H1 (cell line): Measurements from ENCODE around the gene ADPRM. TPM values are rescaled to one million over a fixed set of nuclear protein-coding genes. Genes with fewer than 3 reads are reported as not detected.

Experiments used
- CTCF ChIA-PET: fragments of 300-600 bp; sonication (Branson Sonifier 250); formaldehyde crosslinking; loops from one replicate; lab custom pipeline; 2021; ENCODE audit not compliant: partially characterized antibody; lab: Charles Lee
- POLR2A ChIA-PET: fragments of 300-600 bp; sonication (Branson Sonifier 250); formaldehyde crosslinking; loops from one replicate; lab custom pipeline; 2021; ENCODE audit warnings: inconsistent platforms; ENCODE audit not compliant: partially characterized antibody; lab: Charles Lee
- DNase-seq, 2 experiments: peaks; one replicate each; pipeline versions ENCODE4 v3.0.0 to v3.0.0-alpha.2; 2010 to 2022; ENCODE audit warnings: low spot score in 2 of 2, low read depth in 1 of 2, mixed read lengths in 1 of 2
- FAIRE-seq: peaks from 2 replicates; lab custom pipeline; 2011; peaks lifted over from hg19 to GRCh38; lab: Jason Lieb, UNC
- H2AFZ ChIP-seq: 2 replicates; pipeline ENCODE4 v1.8.1; 2012; ENCODE audit warnings: low read length, inconsistent platforms
- H2AK5ac ChIP-seq: 2 replicates; pipeline ENCODE4 v1.6.1; 2013; ENCODE audit warnings: low read depth, low read length
- H2BK120ac ChIP-seq: replicated peaks from 2 replicates; pipeline ENCODE3; 2013; ENCODE audit warnings: low read depth, low read length, inconsistent platforms
- H2BK12ac ChIP-seq: 2 replicates; pipeline ENCODE4 v1.6.1; 2013; ENCODE audit warnings: low read depth, low read length
- H2BK15ac ChIP-seq: 2 replicates; pipeline ENCODE4 v1.6.1; 2013; ENCODE audit warnings: low read length
- H2BK20ac ChIP-seq: 2 replicates; pipeline ENCODE4 v1.6.1; 2013; ENCODE audit warnings: low read length
- H2BK5ac ChIP-seq: 2 replicates; pipeline ENCODE4 v1.6.1; 2013; ENCODE audit warnings: low read depth, low read length
- H3K14ac ChIP-seq: 2 replicates; pipeline ENCODE4 v1.6.1; 2013; ENCODE audit warnings: inconsistent platforms; ENCODE audit not compliant: insufficient read length
- H3K18ac ChIP-seq: 2 replicates; pipeline ENCODE4 v1.6.1; 2013; ENCODE audit warnings: low read length; ENCODE audit errors: extremely low read depth
- H3K23ac ChIP-seq: 2 replicates; pipeline ENCODE4 v1.6.1; 2013; ENCODE audit warnings: inconsistent platforms; ENCODE audit not compliant: insufficient read length
- H3K23me2 ChIP-seq: 2 replicates; pipeline ENCODE4 v1.6.1; 2013; ENCODE audit warnings: low read depth, low read length
- H3K27ac ChIP-seq: 2 replicates; pipeline ENCODE4 v1.6.1; 2011; ENCODE audit warnings: low read depth, low read length, inconsistent platforms
- H3K27me3 ChIP-seq, 4 experiments: replicated peaks in 1 of 4; 1 replicate in 1 of 4; 2 replicates in 3 of 4; pipeline versions ENCODE4 v1.6.1 to v1.8.1; 2011 to 2013; ENCODE audit warnings: low read length in 3 of 4, mild to moderate bottlenecking in 3 of 4, inconsistent platforms in 2 of 4, mixed read lengths in 2 of 4, moderate library complexity in 1 of 4; ENCODE audit not compliant: control insufficient read depth in 3 of 4, insufficient read depth in 3 of 4; ENCODE audit errors: extremely low read depth in 1 of 4
- H3K36me3 ChIP-seq, 4 experiments: 2 replicates each; pipeline versions ENCODE4 v1.6.1 to v1.8.1; 2011 to 2013; ENCODE audit warnings: mild to moderate bottlenecking in 4 of 4, low read length in 3 of 4, moderate library complexity in 2 of 4, control low read depth in 1 of 4, inconsistent platforms in 1 of 4; ENCODE audit not compliant: insufficient read depth in 4 of 4, control insufficient read depth in 2 of 4
- H3K4ac ChIP-seq: replicated peaks from 2 replicates; pipeline ENCODE3; 2013; ENCODE audit warnings: low read length, low read depth, mixed read lengths, inconsistent platforms; ENCODE audit not compliant: insufficient read length
- H3K4me1 ChIP-seq, 4 experiments: replicated peaks in 1 of 4; 1 replicate in 1 of 4; 2 replicates in 3 of 4; pipeline versions ENCODE4 v1.6.1 to v1.8.1; 2011 to 2013; ENCODE audit warnings: low read length in 3 of 4, inconsistent platforms in 2 of 4, mixed read lengths in 1 of 4; ENCODE audit not compliant: insufficient read depth in 4 of 4, control insufficient read depth in 3 of 4
- H3K4me2 ChIP-seq, 2 experiments: 2 replicates each; pipeline versions ENCODE4 v1.6.1 to v1.8.1; 2011 to 2013; ENCODE audit warnings: low read depth in 2 of 2, low read length in 2 of 2, control low read depth in 1 of 2, inconsistent platforms in 1 of 2, mild to moderate bottlenecking in 1 of 2; ENCODE audit not compliant: insufficient read depth in 1 of 2
- H3K4me3 ChIP-seq, 4 experiments: fragments of 200-600, 300-600 bp in 1 of 4; sonication (generic), shearing (Covaris generic), sonication (Bioruptor Twin) in 1 of 4; 2 replicates each; pipeline versions ENCODE4 v1.5.1 to v1.8.1; 2011 to 2016; ENCODE audit warnings: low read length in 4 of 4, low read depth in 3 of 4, control low read depth in 2 of 4, inconsistent platforms in 2 of 4, mild to moderate bottlenecking in 2 of 4, mixed read lengths in 1 of 4, moderate library complexity in 1 of 4; ENCODE audit not compliant: insufficient read depth in 2 of 4; ENCODE audit errors: extremely low read depth in 1 of 4
- H3K56ac ChIP-seq: replicated peaks from 2 replicates; pipeline ENCODE3; 2013; ENCODE audit warnings: low read depth, mild to moderate bottlenecking, mixed read lengths, low read length, inconsistent platforms; ENCODE audit not compliant: insufficient read length
- H3K79me1 ChIP-seq: 2 replicates; pipeline ENCODE4 v1.6.1; 2013; ENCODE audit warnings: low read depth, low read length, control low read depth
- H3K79me2 ChIP-seq, 2 experiments: 2 replicates each; pipeline versions ENCODE4 v1.6.1 to v1.8.1; 2012 to 2013; ENCODE audit warnings: low read length in 2 of 2, mild to moderate bottlenecking in 2 of 2, inconsistent platforms in 1 of 2; ENCODE audit not compliant: insufficient read depth in 2 of 2, control insufficient read depth in 1 of 2
- H3K9ac ChIP-seq, 4 experiments: replicated peaks in 1 of 4; 1 replicate in 1 of 4; 2 replicates in 3 of 4; pipeline versions ENCODE4 v1.6.1 to v1.8.1; 2011 to 2013; ENCODE audit warnings: low read depth in 3 of 4, low read length in 3 of 4, control low read depth in 2 of 4, mild to moderate bottlenecking in 2 of 4, moderate library complexity in 2 of 4, inconsistent platforms in 1 of 4; ENCODE audit errors: extremely low read depth in 1 of 4
- H3K9me3 ChIP-seq, 2 experiments: 2 replicates each; pipeline versions ENCODE4 v1.6.1 to v1.8.1; 2012 to 2013; ENCODE audit warnings: mild to moderate bottlenecking in 2 of 2, moderate library complexity in 2 of 2, control low read depth in 1 of 2, inconsistent platforms in 1 of 2, low read depth in 1 of 2, low read length in 1 of 2, mixed read lengths in 1 of 2; ENCODE audit not compliant: insufficient read depth in 2 of 2
- H4K20me1 ChIP-seq, 2 experiments: replicated peaks in 1 of 2; 2 replicates each; pipeline versions ENCODE3 to v1.8.1; 2011 to 2013; ENCODE audit warnings: inconsistent platforms in 2 of 2, low read length in 2 of 2, mild to moderate bottlenecking in 1 of 2; ENCODE audit not compliant: insufficient read depth in 2 of 2, control insufficient read depth in 1 of 2
- H4K5ac ChIP-seq: 2 replicates; pipeline ENCODE4 v1.6.1; 2013; ENCODE audit warnings: low read length, low read depth, mixed read lengths, inconsistent platforms; ENCODE audit not compliant: insufficient read length
- H4K8ac ChIP-seq: 2 replicates; pipeline ENCODE4 v1.8.0; 2013; ENCODE audit warnings: mild to moderate bottlenecking, moderate library complexity, low read length, inconsistent platforms; ENCODE audit not compliant: insufficient read depth; ENCODE audit errors: extremely low read depth
- H4K91ac ChIP-seq: replicated peaks from 2 replicates; pipeline ENCODE3; 2013; ENCODE audit warnings: low read length, mixed read lengths, inconsistent platforms; ENCODE audit not compliant: insufficient read length
- CBX8 ChIP-seq: fragments of 300-800, 300-1000 bp; sonication (generic); IDR thresholded peaks from 2 replicates; pipeline ENCODE4 v1.7.1; 2016; ENCODE audit warnings: low read depth, low read length, borderline replicate concordance
- CTBP2 ChIP-seq: IDR thresholded peaks from 2 replicates; pipeline ENCODE4 v1.7.0; 2011; ENCODE audit warnings: borderline replicate concordance, mild to moderate bottlenecking, moderate library complexity, mixed read lengths, low read length; ENCODE audit not compliant: insufficient read depth, insufficient read length
- RFX5 ChIP-seq: IDR thresholded peaks from 2 replicates; pipeline ENCODE4 v1.6.1; 2011; ENCODE audit warnings: low read depth, low read length, improper control_type of control experiment, borderline replicate concordance
- WGBS, 2 experiments: shearing (Covaris generic) in 1 of 2; methylation state at CpG; one replicate each; pipeline versions ENCODE4 v1.1.6 to v1.1.7; 2013 to 2015; ENCODE audit warnings: low lambda C conversion rate in 2 of 2, mixed read lengths in 2 of 2, inconsistent platforms in 1 of 2, low coverage in 1 of 2, missing lambda C conversion rate in 1 of 2; ENCODE audit not compliant: insufficient replicate concordance in 2 of 2, insufficient coverage in 1 of 2, insufficient read length in 1 of 2; ENCODE audit errors: extremely low coverage in 1 of 2, missing lambda C conversion rate in 1 of 2; 5-methylcytosine and 5-hydroxymethylcytosine counted together
- polyA plus RNA-seq, 7 experiments: library from polyadenylated mRNA; depleted of rRNA in 3 of 7; stranded (reverse) in 5 of 7; unstranded in 2 of 7; fragments of >200 nt in 5 of 7; fragments of 200-250 nt in 2 of 7; gene quantifications; 1 replicate in 5 of 7; 2 replicates in 1 of 7; 4 replicates in 1 of 7; pipeline versions ENCODE4 v1.2.1 to v1.2.3, GENCODE V29; 2011 to 2013; ENCODE audit warnings: missing spikeins in 2 of 7, mixed read lengths in 2 of 7
- total RNA-seq: library from RNA; stranded (reverse); fragmentation: NEBNext Ultra II Directional; extraction: Animal tissue kit (Norgen Biotek cat#: 25700); gene quantifications from 2 replicates; pipeline ENCODE4 v1.2.1, GENCODE V29; 2021

Gene ADPRM
- total and polyA plus RNA-seq, 2 of the 8 experiments (the other 6 are each of a cell fraction or from before 2014, with no cell fraction given): 6.7 to 7.9 TPM

DNA sequence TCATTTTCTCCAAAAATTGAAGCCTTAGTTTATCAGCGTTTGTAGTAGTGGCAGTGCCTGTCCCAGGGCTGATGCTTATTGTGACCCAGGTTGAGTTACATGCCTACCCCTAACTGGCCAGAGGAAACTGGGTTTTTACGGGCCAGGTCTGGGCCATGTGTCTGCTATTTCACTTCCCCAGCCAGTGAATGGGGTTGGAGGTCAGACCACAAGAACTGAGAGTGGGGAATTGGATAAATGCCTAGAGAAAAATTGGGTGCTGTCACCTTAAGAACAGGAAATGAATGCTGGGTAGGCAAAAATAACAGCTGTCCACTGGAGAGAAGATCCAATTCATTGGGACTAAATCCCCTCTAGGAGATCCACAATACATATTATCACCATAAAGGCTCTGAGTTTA, 5.2 kb downstream of the ADPRM start:
- no peak for FAIRE-seq
- ChIA-PET POLR2A (no interaction called here), CTCF (interaction anchor here (1.4 to 2.2 kb wide), 3 partner anchors 34 to 72 kb away, joined by 3 to 5 read pairs (median 4); no protein-coding TSS in a partner anchor)
- Histone ChIP-seq H4K5ac (no peak overlapping the region), H3K27ac (no peak overlapping the region), H3K18ac (no peak overlapping the region), H4K20me1 (no peaks in the 10 kb centered on the region), H2BK20ac (no peak overlapping the region), H3K14ac (no peak overlapping the region), H3K79me1 (no peaks in the 10 kb centered on the region), H2AK5ac (no peak overlapping the region), H3K56ac (no peak overlapping the region), H3K4me1 (no peaks in the 10 kb centered on the region), H3K79me2 (peaks cover 0 to 8% of the 10 kb centered on the region in 2 experiments; a peak in 2 of 4 replicates), H3K27me3 (no peaks in the 10 kb centered on the region), H3K9ac (no peak overlapping the region), H3K23ac (no peak overlapping the region)
- WGBS, 2 experiments: 69% methylated on average over 2 of the region's 2 CpGs; no CpG with 5 or more reads in 1 of the 2 experiments
- no peak for TF ChIP-seq CTBP2
- TF ChIP-seq CBX8: no peak
- no peak for TF ChIP-seq RFX5
- TF ChIP-seq, all 59 proteins: peak for 0
- H2AFZ ChIP-seq: no peak overlapping the region
- no peak for DNase-seq
- H2BK5ac ChIP-seq: no peak overlapping the region; the same call in 1 of the 2 replicates
- H3K36me3 ChIP-seq: peaks cover under 1 to 22% (median 14%) of the 10 kb centered on the region in 4 experiments; a peak in 5 of 8 replicates
- H2BK12ac ChIP-seq: no peak overlapping the region
- H3K4ac ChIP-seq: no peak overlapping the region
- no peak overlapping the region for H3K4me2 ChIP-seq
- H3K23me2 ChIP-seq: no peaks in the 10 kb centered on the region; the same call in 1 of the 2 replicates
- no peaks in the 10 kb centered on the region for H3K9me3 ChIP-seq
- H4K8ac ChIP-seq: no peak overlapping the region
- no peak overlapping the region for H2BK120ac ChIP-seq
- no peak overlapping the region for H3K4me3 ChIP-seq
- no peak overlapping the region for H2BK15ac ChIP-seq
- no peak overlapping the region for H4K91ac ChIP-seq
